GM12878 (cell line): Measurements from ENCODE around the gene OR6C75. TPM values are rescaled to one million over a fixed set of nuclear protein-coding genes. Genes with fewer than 3 reads are reported as not detected.

Experiments
- ATAC-seq: fragments of 200-7000 bp; cut with Tn5 transposase; 3 replicates; pipeline ENCODE4 v1.9.1; 2020; ENCODE audit warnings: mild to moderate bottlenecking, moderate library complexity
- Bru-seq: library from RNA; stranded (reverse); fragments of 400-500 nt; gene quantifications from one replicate; lab custom pipeline; 2021; lab: Mats Ljungman, UMichigan
- BruChase-seq, 2 experiments: library from RNA; stranded (reverse); fragments of 400-500 nt; gene quantifications; one replicate each; lab custom pipeline; 2021; lab: Mats Ljungman, UMichigan
- BruUV-seq: library from RNA; stranded (reverse); fragments of 400-500 nt; replicated peaks from 2 replicates; lab custom pipeline; 2021; lab: Mats Ljungman, UMichigan
- CTCF ChIA-PET: fragments of 300-600 bp; sonication (Branson Sonifier 250); formaldehyde crosslinking; extraction: SDS; loops from one replicate; lab custom pipeline; 2021; ENCODE audit warnings: inconsistent platforms; lab: Yijun Ruan, JAX
- POLR2A ChIA-PET: fragments of 350-600 bp; formaldehyde crosslinking; extraction: SDS; loops from one replicate; lab custom pipeline; 2021; ENCODE audit warnings: inconsistent platforms; lab: Charles Lee
- RAD21 ChIA-PET: fragments of 300-600 bp; sonication (Branson Sonifier 250); formaldehyde crosslinking; loops from one replicate; lab custom pipeline; 2023; ENCODE audit warnings: antibody characterized with exemption; ENCODE audit not compliant: unreplicated experiment; lab: Charles Lee
- SMC1A ChIA-PET: fragments of 300-600 bp; sonication (Branson Sonifier 250); formaldehyde crosslinking; loops from one replicate; lab custom pipeline; 2023; ENCODE audit not compliant: unreplicated experiment, uncharacterized antibody; lab: Charles Lee
- DNase-seq: peaks from one replicate; pipeline ENCODE4 v3.0.0-alpha.2; 2011; ENCODE audit warnings: low read depth, low spot score
- FAIRE-seq: peaks from 3 replicates; lab custom pipeline; 2011; peaks lifted over from hg19 to GRCh38; lab: Jason Lieb, UNC
- H2AFZ ChIP-seq: 2 replicates; pipeline ENCODE4 v1.6.0; 2011; ENCODE audit warnings: low read depth, low read length, control low read depth; ENCODE audit not compliant: control insufficient read depth
- H3K27ac ChIP-seq: 2 replicates; pipeline ENCODE4 v1.5.1; 2011; ENCODE audit warnings: control low read depth; ENCODE audit not compliant: control insufficient read depth, insufficient read depth
- H3K27me3 ChIP-seq, 2 experiments: replicated peaks in 1 of 2; 2 replicates each; pipeline versions ENCODE4 v1.6.0 to v1.6.1; 2011; ENCODE audit warnings: low read length in 1 of 2; ENCODE audit not compliant: control insufficient read depth in 2 of 2, insufficient read depth in 2 of 2
- H3K36me3 ChIP-seq, 2 experiments: 2 replicates each; pipeline ENCODE4 v1.5.1; 2011; ENCODE audit warnings: low read length in 1 of 2; ENCODE audit not compliant: control insufficient read depth in 2 of 2, insufficient read depth in 2 of 2
- H3K4me1 ChIP-seq: 2 replicates; pipeline ENCODE4 v1.6.1; 2011; ENCODE audit warnings: mild to moderate bottlenecking, low read length, moderate library complexity, mixed read lengths; ENCODE audit not compliant: control insufficient read depth, insufficient read depth
- H3K4me2 ChIP-seq: 2 replicates; pipeline ENCODE4 v1.6.0; 2011; ENCODE audit warnings: control low read depth; ENCODE audit not compliant: control insufficient read depth, insufficient read depth
- H3K4me3 ChIP-seq: fragments of 200-600 bp; sonication (generic); 2 replicates; pipeline ENCODE4 v1.5.1; 2016
- H3K79me2 ChIP-seq: 2 replicates; pipeline ENCODE4 v1.6.0; 2011; ENCODE audit warnings: low read length; ENCODE audit not compliant: control insufficient read depth, insufficient read depth
- H3K9ac ChIP-seq: 2 replicates; pipeline ENCODE4 v1.8.0; 2011; ENCODE audit warnings: low read length, control low read depth, mixed read lengths; ENCODE audit not compliant: control insufficient read depth, insufficient read depth
- H3K9me3 ChIP-seq: replicated peaks from 3 replicates; pipeline ENCODE4 v1.5.1; 2011; ENCODE audit warnings: mild to moderate bottlenecking, low read length; ENCODE audit not compliant: control insufficient read depth, insufficient read depth
- H4K20me1 ChIP-seq: 2 replicates; pipeline ENCODE4 v1.6.0; 2011; ENCODE audit not compliant: control insufficient read depth, insufficient read depth
- CHD2 ChIP-seq: IDR thresholded peaks from 2 replicates; pipeline ENCODE4 v1.6.1; 2011; ENCODE audit warnings: low read depth, low read length, improper control_type of control experiment, borderline replicate concordance
- DPF2 ChIP-seq: fragments of 450-650 bp; IDR thresholded peaks from 2 replicates; pipeline ENCODE4 v1.6.1; 2017; ENCODE audit warnings: mild to moderate bottlenecking
- EZH2 ChIP-seq: IDR thresholded peaks from 2 replicates; pipeline ENCODE4 v1.6.1; 2012; ENCODE audit warnings: low read depth, mild to moderate bottlenecking, control low read depth, inconsistent platforms, low read length, borderline replicate concordance; ENCODE audit not compliant: control insufficient read depth
- GATAD2B ChIP-seq: fragments of 450-650 bp; conservative IDR thresholded peaks from 2 replicates; pipeline ENCODE4 v1.6.1; 2017; ENCODE audit warnings: low read depth, mild to moderate bottlenecking, moderate library complexity
- HDAC2 ChIP-seq: fragments of 200-600 bp; sonication (generic); IDR thresholded peaks from 2 replicates; pipeline ENCODE4 v1.6.1; 2017
- HDAC6 ChIP-seq: fragments of 200-600 bp; sonication (generic); IDR thresholded peaks from one replicate; pipeline ENCODE4 v1.8.0; 2017; ENCODE audit warnings: antibody characterized with exemption; ENCODE audit not compliant: unreplicated experiment
- PAX8 ChIP-seq: fragments of 450-650 bp; IDR thresholded peaks from 2 replicates; pipeline ENCODE4 v1.6.1; 2017; ENCODE audit warnings: mild to moderate bottlenecking, moderate library complexity
- PML ChIP-seq: IDR thresholded peaks from 2 replicates; pipeline ENCODE4 v1.6.1; 2012; ENCODE audit warnings: low read length, inconsistent platforms
- RAD21 ChIP-seq: IDR thresholded peaks from 2 replicates; pipeline ENCODE4 v1.6.1; 2011; ENCODE audit warnings: mild to moderate bottlenecking, low read depth, low read length, moderate library complexity; ENCODE audit not compliant: insufficient read depth
- RBBP5 ChIP-seq: fragments of 200-600 bp; sonication (generic); conservative IDR thresholded peaks from 2 replicates; pipeline ENCODE4 v1.6.1; 2016
- RELB ChIP-seq: fragments of 450-650 bp; IDR thresholded peaks from 2 replicates; pipeline ENCODE4 v1.6.1; 2017; ENCODE audit warnings: low read depth, mild to moderate bottlenecking, moderate library complexity
- SMC3 ChIP-seq: IDR thresholded peaks from 2 replicates; pipeline ENCODE4 v1.6.1; 2011; ENCODE audit warnings: low read length, improper control_type of control experiment, borderline replicate concordance
- STAT1 ChIP-seq: fragments of 450-650 bp; conservative IDR thresholded peaks from 2 replicates; pipeline ENCODE4 v1.6.1; 2014; ENCODE audit warnings: antibody characterized with exemption, mild to moderate bottlenecking
- TBL1XR1 ChIP-seq: IDR thresholded peaks from 2 replicates; pipeline ENCODE4 v1.6.1; 2012; ENCODE audit warnings: low read depth, low read length, improper control_type of control experiment
- TCF7 ChIP-seq: IDR thresholded peaks from 2 replicates; pipeline ENCODE4 v1.6.1; 2014; ENCODE audit warnings: antibody characterized with exemption, borderline replicate concordance
- YBX1 ChIP-seq: fragments of 450-650 bp; IDR thresholded peaks from 2 replicates; pipeline ENCODE4 v1.6.1; 2016; ENCODE audit warnings: antibody characterized with exemption
- YY1 ChIP-seq: IDR thresholded peaks from 2 replicates; pipeline ENCODE4 v1.6.1; 2011; ENCODE audit warnings: low read depth, mild to moderate bottlenecking, low read length
- WGBS: methylation state at CpG from one replicate; pipeline ENCODE4 v1.1.6; 2016; ENCODE audit warnings: low lambda C conversion rate; ENCODE audit not compliant: insufficient replicate concordance, insufficient coverage; ENCODE audit errors: missing lambda C conversion rate; 5-methylcytosine and 5-hydroxymethylcytosine counted together
- in situ Hi-C: fragments of 300-500 bp; cut with MboI; formaldehyde crosslinking; loops from 9 replicates; pipeline ENCODE4 v1.14.3; 2018; ENCODE audit warnings: mixed read lengths
- intact Hi-C: fragments of 100-400 bp; cut with micrococcal nuclease; formaldehyde crosslinking; loops from one replicate; pipeline ENCODE4 v1.14.2; 2022; ENCODE audit not compliant: unreplicated experiment
- long read RNA-seq, 2 experiments: library from polyadenylated mRNA; unstranded; transcript quantifications; one replicate each; pipeline ENCODE4 v2.0.0, GENCODE V29; 2019 to 2020
- polyA minus RNA-seq, 3 experiments: library from RNA; depleted of rRNA, polyadenylated mRNA; stranded (reverse); fragments of >200 nt; gene quantifications; 2 replicates each; pipeline ENCODE4 v1.2.3, GENCODE V29; 2011
- polyA plus RNA-seq, 11 experiments: library from polyadenylated mRNA; depleted of rRNA in 4 of 11; unstranded in 6 of 11; stranded (reverse) in 5 of 11; fragments of >200 nt; fragmentation: Nextera tagmentation in 4 of 11; fragmentation: Illumina TruSeq in 1 of 11; extraction: Ambion mirVana in 4 of 11; extraction: Trizol in 1 of 11; gene quantifications; 1 replicate in 1 of 11; 2 replicates in 10 of 11; pipeline versions ENCODE4 v1.2.1 to v1.2.3, GENCODE V29; 2011 to 2016; ENCODE audit warnings: inconsistent platforms in 2 of 11, missing spikeins in 2 of 11, low read depth in 1 of 11
- total RNA-seq, 4 experiments: library from RNA; depleted of rRNA in 3 of 4; stranded (reverse); fragments of >200 nt in 3 of 4; fragmentation: Illumina TruSeq in 1 of 4; extraction: Trizol in 1 of 4; gene quantifications; 2 replicates each; pipeline versions ENCODE4 v1.2.1 to v1.2.3, GENCODE V29; 2013 to 2021

Gene OR6C75
- not detected in 2 replicates for total RNA-seq (2013; cell fraction: nucleolus; rRNA removed)
- total RNA-seq (2014; rRNA removed) (not detected in 2 replicates), total RNA-seq (2014; rRNA removed; fragmentation: Illumina TruSeq; extraction: Trizol) (not detected in 2 replicates), total RNA-seq (2021) (not detected in 2 replicates), polyA plus RNA-seq (2011; rRNA removed) (not detected in 2 replicates), polyA plus RNA-seq (2014; fragmentation: Illumina TruSeq; extraction: Trizol) (not detected in 2 replicates), polyA plus RNA-seq (2014; fragmentation: Nextera tagmentation; extraction: Ambion mirVana) (not detected), polyA plus RNA-seq (2014; rRNA removed) (not detected in 2 replicates), polyA plus RNA-seq (2016; fragmentation: Nextera tagmentation; extraction: Ambion mirVana) (not detected), polyA minus RNA-seq (2011; rRNA and poly(A)+ RNA removed) (not detected in 2 replicates), Bru-seq, nascent RNA (not detected), BruChase-seq, experiment 1, labeled RNA remaining after a 6-hour chase (not detected), BruChase-seq, experiment 2, labeled RNA remaining after a 2-hour chase (not detected)
- not detected for polyA plus RNA-seq (2011; ENCODE audit: low read depth)
- polyA plus RNA-seq (2011; cell fraction: cytosol; rRNA removed), result not detected in 2 replicates
- polyA plus RNA-seq (2011; cell fraction: nucleus; rRNA removed), result not detected in 2 replicates
- polyA plus RNA-seq (2012), result not detected in 2 replicates
- not detected in 2 replicates for polyA minus RNA-seq (2011; cell fraction: cytosol; rRNA and poly(A)+ RNA removed)
- not detected in 2 replicates for polyA minus RNA-seq (2011; cell fraction: nucleus; rRNA and poly(A)+ RNA removed)
- long read RNA-seq, experiment 1, result 0 reads
- long read RNA-seq, experiment 2, result 0 reads

GRCh38 chr12:55362675-55363074 is at the start of gene OR6C75:
TSS of gene OR6C75 (plus strand) at chr12:55362975. CDS start at chr12:55365111, 2,136 bp downstream.
- TF ChIP-seq RBBP5, result no peak
- no peak for TF ChIP-seq RELB
- TF ChIP-seq GATAD2B, result no peak
- no peak for TF ChIP-seq EZH2
- TF ChIP-seq TCF7, result no peak
- TF ChIP-seq YY1, result no peak
- TF ChIP-seq SMC3, result no peak
- no peak for TF ChIP-seq DPF2
- no peak for TF ChIP-seq TBL1XR1
- TF ChIP-seq PML, result no peak
- TF ChIP-seq YBX1, result no peak
- TF ChIP-seq CHD2, result no peak
- no peak for TF ChIP-seq HDAC2
- TF ChIP-seq RAD21, result no peak
- no peak for TF ChIP-seq PAX8
- TF ChIP-seq HDAC6, result no peak
- no peak for TF ChIP-seq STAT1
- Histone ChIP-seq H2AFZ (no peak within 1 kb of the TSS), H3K4me3 (no peak within 1 kb of the TSS), H3K4me2 (no peak within 1 kb of the TSS), H3K27me3 (no peaks in the 10 kb centered on the region), H3K36me3 (no peaks in the 10 kb centered on the region), H4K20me1 (no peaks in the 10 kb centered on the region), H3K4me1 (no peaks in the 10 kb centered on the region), H3K79me2 (no peaks in the 10 kb centered on the region), H3K9me3 (no peaks in the 10 kb centered on the region), H3K27ac (no peak within 1 kb of the TSS), H3K9ac (no peak within 1 kb of the TSS)
- DNase-seq (no peak), FAIRE-seq (no peak), ATAC-seq (no peak)
- POLR2A ChIA-PET, result no interaction called here
- in situ Hi-C loops (no loop called here), intact Hi-C loops (no loop called here)
- SMC1A ChIA-PET, result no interaction called here
- RAD21 ChIA-PET, result no interaction called here
- CTCF ChIA-PET, result interaction anchor here (1.1 kb wide), 1 partner anchor 375 kb away, joined by 3 read pairs; no protein-coding TSS in a partner anchor
- WGBS, result 63% methylated on average over 4 of the region's 4 CpGs
- no TSS peak for BruUV-seq
